NCI-H1930 (cell line): Measurements from ENCODE around the gene PSMB5.

Experiments
- DNase-seq, 2 experiments: peaks; one replicate each; lab custom pipeline; 2025; lab: John Stamatoyannopoulos, UW

The PSMB5 gene

DNA sequence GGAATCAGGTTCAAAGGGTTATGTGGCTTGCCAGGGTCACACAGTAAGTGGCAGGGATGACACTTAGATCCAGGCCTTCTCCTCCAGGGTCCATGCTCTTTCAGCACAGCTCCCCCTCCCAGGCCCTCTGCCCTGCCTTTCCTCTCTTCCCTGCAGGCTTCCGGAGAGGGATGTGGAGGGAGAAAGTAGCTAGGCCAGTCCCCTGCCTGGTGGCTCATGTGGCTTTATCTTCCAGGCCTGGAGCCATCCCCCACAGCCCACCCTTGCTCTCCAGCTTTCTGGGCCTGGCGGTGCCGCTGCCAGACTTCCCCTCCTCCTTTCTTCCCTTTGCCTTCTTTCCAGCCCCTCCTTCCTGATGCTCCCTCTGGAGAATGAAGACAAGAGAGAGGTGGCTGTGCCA is 9.1 kb upstream of the PSMB5 start:
- no peak for DNase-seq

- DNase-seq: no peak
Observed at GRCh38 chr14:23043145-23043544, 8.4 kb upstream of the PSMB5 start.

GRCh38 chr14:23042162-23042965 is 7.7 kb upstream of the PSMB5 start, which contains the start of gene PSMB11:
Gene PSMB11 (plus strand): TSS chr14:23042212. CDS start chr14:23042226, 14 bp downstream.
- DNase-seq: no peak

DNA sequence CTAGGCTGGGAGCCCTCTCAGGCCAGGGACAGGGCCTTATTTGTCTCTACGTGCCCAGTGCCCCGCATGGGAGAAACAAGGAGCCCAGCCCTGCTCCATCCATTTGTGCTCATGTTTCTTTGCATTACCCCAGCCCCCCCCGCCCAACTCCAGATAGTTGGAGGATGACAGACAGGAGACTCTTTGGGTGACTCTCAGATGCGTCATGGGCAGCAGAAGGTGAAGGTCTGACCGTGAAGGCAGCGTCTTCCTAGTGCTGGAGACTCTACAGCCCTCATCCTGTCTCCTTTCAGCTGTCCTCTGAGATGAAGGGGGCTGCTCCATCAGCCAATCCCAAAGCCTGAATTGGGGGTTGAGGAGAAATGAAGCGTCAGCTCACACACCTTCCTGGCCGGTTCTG is 7.0 kb upstream of the PSMB5 start:
- DNase-seq: no peak

- DNase-seq: no peak
Observed at GRCh38 chr14:23040100-23040499, 5.4 kb upstream of the PSMB5 start.

DNA sequence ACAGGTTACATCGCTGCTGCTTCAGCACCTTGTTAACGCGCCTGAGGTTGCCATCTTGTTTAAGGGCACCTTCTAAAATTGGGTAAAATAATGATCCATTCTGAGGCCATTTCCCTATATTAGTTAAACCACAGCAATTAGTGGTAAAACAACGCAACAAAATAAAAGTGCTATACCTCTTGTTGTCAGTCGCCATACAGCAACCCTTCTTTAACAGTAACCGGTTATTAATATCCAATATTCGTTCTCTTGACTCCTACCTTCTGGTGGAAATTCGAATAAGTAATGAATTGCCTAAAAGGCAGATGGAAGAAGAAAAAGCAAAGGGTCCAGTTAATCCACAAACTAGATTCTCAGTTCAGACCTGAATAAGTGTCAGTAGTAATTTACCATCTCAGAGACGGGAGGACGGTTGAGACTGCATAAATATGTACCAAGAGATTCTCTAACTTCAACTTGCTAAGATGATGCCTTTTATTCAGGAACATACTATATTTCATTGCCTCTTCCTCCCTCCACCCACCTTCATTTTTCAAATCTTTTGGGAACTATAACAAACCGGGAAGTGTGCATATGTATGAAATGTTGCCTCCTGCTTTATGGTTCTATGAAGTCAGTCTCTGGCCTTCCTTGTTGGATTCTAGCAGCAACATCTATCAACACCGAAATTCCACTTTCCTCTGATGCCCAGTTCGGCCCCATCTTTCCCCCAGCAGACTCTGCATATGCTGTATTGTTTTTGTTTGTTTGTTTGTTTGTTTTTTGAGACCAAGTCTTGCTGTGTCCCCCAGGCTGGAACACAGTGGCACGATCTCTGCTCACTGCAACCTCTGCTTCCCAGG is 824 bp upstream of the PSMB5 start:
- DNase-seq: no peak

DNA sequence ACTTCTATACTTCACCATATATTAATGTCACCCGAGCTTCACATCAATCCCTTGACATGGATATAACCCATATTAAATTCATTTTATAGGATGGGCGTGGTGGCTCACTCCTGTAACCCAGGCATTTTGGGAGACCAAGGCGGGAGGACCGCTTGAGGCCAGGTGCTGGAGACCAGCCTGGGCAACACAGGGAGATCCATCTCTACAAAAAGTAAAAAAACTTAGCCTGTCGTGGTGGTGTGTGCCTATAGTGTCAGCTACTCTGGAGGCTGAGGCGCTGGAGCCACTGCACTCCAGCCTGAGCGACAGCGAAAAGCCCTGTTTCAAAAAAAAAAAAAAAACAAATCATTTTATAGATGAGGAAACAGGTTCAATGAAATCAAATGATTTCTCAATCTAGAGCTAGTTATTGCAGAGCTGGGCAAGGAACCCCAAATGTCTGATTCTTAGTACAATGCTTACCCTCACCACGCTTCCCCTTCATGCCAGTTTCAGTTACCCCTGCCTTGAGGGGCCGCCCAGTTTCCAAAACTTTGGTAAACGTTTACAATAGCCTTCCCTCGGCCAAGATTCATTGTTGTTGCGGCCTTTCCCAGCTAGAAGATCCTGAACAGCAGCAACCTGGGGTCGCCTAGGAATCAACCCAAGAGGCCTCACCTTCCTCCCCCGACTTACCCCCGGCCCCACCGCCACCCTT is 751 bp downstream of the PSMB5 start:
- no peak for DNase-seq

GRCh38 chr14:23033251-23033727 is 1.4 kb downstream of the PSMB5 start:
- no peak for DNase-seq

DNA sequence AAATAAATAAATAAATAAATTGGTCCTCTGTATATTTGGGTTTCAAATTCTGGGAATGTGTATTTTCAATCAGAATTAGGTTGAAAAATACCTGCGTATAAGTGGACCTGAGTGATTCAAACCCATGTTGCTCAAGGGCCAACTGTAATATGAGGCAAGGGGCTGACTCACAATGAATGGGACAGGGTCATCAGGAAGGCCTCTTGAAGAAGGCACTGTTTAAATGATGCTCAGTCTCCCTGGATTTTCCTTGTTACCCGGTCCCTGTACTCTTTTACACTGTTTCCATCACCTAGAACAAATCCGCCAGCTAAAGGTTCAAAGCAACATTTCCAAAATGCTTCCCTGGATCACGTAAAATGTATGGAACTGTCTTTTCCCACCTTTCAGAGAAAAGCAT is 3.8 kb downstream of the PSMB5 start:
- no peak for DNase-seq

- DNase-seq: no peak
Observed at GRCh38 chr14:23028799-23029198, 5.9 kb downstream of the PSMB5 start.

DNA sequence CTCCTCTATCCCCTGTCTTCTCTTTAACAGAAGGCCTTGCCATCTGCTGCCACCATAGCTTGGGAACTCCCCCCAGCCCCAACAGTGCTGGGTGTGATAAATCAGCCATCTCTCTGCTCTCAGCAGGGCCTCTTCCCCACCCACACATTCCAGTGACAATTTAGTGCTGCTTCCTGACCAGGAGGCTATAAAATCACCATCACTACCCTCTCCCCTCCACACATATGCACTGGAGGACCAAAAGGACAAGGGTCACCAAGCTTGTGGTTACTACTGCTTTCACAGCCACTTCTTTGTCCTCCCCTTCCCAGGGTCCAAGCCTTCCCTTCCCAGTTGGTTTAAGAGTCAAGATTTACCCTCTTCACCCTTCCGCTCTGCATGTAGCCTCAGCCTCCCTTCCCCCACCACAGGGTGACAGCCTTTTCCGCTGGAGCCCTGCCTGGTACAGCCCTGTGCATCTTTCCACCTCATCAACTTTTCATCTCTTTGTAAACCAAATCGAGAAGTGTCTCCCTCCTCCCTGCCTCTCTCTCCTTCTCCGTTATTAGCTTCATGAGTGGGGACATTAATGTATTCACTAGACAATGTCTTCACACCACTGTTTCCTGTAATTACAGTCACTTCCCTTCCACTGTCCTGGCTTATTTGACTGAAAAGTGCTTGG is 9.4 kb downstream of the PSMB5 start:
- no peak for DNase-seq

GRCh38 chr14:23024612-23025075 is 10.1 kb downstream of the PSMB5 start:
- DNase-seq: no peak

DNA sequence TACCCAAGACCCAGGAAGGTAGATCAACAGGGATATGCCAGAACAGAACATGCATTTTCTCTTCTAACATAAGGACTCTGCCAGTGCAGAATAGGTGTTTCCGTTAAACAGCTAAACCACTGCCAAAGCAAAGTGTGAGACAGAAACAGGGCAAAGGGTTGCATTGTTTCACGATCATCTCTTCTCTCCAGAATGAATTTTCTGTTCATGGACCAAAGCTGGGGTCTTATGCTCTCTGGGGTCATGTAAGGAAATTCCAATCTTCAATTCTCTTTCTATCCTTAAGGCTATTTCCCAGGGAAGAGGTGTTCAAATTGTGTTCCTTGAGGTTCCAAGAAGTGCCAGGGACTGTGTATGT is 10.9 kb downstream of the PSMB5 start:
- DNase-seq: no peak

DNA sequence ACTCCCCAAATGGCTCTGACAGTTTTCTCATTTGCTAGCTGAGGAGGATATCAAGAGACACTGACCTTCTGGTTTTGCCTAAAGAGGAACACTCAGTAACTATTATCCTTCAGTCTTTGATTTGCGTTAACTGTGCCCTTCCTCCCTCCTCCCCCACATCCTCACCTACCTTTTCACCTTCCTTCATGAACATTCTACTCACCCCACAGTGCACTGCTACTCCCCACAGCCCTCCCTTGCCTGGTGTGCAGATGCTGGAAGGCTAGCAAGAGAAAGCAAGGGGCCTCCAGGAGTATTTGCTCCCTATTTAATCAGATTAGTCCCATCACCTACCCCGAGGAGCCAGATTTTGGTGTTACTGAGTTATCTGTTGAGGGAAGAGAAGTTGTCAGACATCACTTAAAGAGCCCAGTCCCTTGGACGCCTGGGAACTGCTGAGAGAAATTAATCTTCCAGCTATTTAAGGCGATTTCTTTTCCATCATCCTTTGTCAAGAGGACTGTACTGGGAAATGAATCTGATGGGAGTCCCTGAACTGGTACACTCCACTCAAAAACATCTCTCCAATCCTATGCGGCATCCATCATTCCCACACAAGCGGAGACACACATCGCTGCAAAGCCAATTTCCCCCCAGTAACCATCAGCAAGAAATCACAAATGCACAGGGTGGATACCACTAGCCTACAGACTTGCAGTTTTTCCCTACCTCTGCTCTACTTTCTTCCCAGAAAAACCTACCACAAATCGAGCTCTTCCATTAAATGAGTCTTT is 11.5 kb downstream of the PSMB5 start:
- no peak for DNase-seq

- no peak for DNase-seq
Observed at GRCh38 chr14:23021889-23022442, 12.7 kb downstream of the PSMB5 start.

- DNase-seq: no peak
Observed at GRCh38 chr14:23021434-23021833, 13.3 kb downstream of the PSMB5 start.

DNA sequence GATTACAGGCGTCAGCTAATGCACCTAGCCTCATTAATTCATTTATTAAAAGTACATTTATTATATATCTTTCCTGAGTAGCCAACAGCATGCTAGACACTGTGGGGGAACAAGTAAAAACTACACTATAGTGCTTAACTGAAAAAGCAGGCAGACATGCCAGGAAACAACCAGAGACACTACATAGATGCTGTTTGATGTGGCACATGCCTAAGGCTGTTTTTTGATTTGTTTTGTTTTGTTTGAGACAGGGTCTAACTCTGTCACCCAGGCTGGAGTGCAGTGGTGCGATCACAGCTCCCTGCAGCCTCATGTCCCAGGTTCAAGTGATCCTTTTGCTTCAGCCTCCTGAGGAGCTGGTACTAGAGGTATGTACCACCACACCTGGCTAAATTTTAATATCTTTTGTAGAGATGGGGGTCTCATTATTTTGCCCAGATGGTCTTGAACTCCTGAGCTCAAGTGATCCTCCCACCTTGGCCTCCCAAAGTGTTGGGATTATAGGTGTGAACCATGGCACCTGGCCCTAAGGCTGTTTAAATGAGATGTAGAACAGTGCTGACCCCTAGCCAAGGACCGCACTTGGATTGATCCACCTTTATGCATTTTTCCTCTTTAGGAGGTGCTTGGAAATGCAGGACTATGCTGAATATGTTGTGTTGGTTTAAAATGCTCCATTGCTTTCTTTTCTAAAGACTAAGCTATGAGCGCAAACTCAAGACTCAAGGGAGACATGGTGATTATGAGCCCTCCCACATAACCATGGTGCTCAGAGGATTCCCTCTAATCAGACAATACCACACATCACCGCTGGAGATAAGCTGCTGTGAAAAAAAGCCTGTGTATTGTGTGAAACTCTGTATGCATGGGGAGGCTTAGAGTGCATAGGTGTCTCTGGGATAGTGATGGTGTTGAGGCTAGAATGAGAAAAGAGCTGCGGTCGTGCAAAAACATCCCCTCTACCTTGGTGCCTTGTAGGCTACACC is 14.3 kb downstream of the PSMB5 start:
- DNase-seq: no peak

DNA sequence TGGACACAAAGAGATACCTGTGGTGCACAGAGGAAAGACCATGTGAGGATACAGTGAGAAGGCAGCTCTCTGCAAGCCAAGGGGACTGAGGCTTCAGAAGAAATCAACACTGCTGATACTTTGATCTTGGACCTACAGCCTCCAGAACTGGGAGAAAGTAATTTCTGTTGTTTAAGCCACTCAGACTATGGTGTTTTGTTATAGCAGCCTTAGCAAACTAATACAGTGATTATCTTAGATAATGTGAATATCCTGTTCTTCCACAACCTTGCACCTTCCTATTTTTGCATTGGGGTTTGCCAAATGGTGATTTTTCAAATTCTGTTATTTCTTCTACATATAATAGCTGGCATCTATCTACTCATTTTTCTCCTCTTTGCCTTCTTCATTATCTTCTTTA is 16.6 kb downstream of the PSMB5 start:
- DNase-seq: no peak

DNA sequence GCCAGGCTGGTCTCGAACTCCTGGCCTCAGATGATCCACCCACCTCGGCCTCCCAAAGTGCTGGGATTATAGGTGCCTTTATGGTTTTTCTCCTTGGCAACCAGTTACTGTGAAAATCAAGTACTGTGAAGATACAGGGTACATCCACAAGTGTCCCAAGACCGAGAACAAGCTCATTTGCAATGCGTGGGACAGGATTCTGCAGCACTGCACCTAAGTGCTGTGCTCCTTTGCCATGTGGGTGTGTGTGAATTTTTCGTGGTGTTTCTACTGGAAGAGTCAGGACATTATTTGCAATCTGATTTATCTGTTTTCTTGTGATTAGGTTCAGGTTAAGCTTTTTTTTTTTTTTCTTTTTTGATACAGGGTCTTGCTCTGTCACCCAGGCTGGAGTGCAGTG is 17.6 kb downstream of the PSMB5 start:
- DNase-seq: no peak

DNA sequence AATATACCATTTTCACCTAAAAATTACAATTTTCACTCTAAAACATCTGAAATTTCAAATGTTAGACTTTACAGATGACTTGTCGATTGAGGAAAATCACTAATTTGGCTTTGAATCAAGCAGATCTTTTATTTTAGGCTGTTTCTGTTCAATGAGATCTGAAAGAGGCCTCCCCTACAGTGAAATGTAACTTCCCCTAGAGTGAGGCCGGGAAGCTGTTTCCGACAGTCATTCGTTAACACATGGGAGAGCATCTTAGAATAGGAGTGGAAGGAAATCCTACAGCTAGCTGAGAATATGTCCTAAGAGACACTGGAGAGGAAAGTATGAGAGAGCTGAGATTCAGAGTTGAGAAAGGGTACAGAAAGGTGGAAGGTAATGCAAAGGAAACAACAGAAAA is 19.1 kb downstream of the PSMB5 start:
- no peak for DNase-seq
